OCI-LY3 (cell line): ENCODE measurements around the gene ADARB2.

Source experiments
- EZH2phosphoT487 ChIP-seq: fragments of 200-600 bp; shearing (Covaris generic); IDR thresholded peaks from 2 replicates; pipeline ENCODE4 v1.6.1; 2018; ENCODE audit warnings: antibody characterized with exemption, mixed run types, low read depth
- TF ChIP-seq, protein P1 (sequence below): fragments of 200-600, 300-600 bp; sonication (generic); IDR thresholded peaks from 2 replicates; pipeline ENCODE4 v1.5.1; 2014; ENCODE audit warnings: antibody characterized with exemption, low read length, low read depth

DNA sequence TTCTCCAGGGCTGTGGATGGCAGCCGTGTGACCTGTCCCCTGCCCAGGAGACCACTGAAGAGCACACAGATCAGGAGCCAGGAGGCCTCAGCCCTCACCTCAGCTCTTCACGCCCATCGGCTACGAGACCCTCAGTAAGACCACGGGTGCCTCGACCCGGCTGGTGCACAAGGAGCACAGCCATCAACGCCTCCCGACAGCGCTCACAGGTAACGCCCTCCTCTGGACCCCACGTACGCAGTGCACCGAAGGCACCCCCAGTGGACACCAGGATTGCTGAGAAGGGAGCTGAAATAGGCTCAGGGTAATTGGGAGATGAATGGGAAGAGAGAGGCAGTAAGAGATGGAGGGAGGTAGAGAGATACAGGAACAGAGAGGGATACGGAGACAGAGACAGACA lies 389.8 kb downstream of the ADARB2 start:
- TF ChIP-seq, protein P1, sequence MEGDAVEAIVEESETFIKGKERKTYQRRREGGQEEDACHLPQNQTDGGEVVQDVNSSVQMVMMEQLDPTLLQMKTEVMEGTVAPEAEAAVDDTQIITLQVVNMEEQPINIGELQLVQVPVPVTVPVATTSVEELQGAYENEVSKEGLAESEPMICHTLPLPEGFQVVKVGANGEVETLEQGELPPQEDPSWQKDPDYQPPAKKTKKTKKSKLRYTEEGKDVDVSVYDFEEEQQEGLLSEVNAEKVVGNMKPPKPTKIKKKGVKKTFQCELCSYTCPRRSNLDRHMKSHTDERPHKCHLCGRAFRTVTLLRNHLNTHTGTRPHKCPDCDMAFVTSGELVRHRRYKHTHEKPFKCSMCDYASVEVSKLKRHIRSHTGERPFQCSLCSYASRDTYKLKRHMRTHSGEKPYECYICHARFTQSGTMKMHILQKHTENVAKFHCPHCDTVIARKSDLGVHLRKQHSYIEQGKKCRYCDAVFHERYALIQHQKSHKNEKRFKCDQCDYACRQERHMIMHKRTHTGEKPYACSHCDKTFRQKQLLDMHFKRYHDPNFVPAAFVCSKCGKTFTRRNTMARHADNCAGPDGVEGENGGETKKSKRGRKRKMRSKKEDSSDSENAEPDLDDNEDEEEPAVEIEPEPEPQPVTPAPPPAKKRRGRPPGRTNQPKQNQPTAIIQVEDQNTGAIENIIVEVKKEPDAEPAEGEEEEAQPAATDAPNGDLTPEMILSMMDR, result no peak
- TF ChIP-seq EZH2phosphoT487, result no peak
